GF-D8 (cell line): ENCODE results near the gene TNS4.

Source experiments
- DNase-seq: peaks from one replicate; lab custom pipeline; 2025; lab: John Stamatoyannopoulos, UW

The TNS4 gene

GRCh38 chr17:40433551-40434415 lies 67.6 kb downstream of the TNS4 start:
- no peak for DNase-seq

GRCh38 chr17:40432864-40433528 lies 68.4 kb downstream of the TNS4 start:
- DNase-seq, result no peak

GRCh38 chr17:40431231-40431602 lies 70.2 kb downstream of the TNS4 start:
- no peak for DNase-seq

GRCh38 chr17:40430272-40431230 lies 70.9 kb downstream of the TNS4 start:
- no peak for DNase-seq

- DNase-seq, result no peak
These were observed 74.4 kb downstream of the TNS4 start for GRCh38 chr17:40427002-40427491.
